Liver (tissue), 3 donors: ENCODE results near the gene DUSP2.

ENCODE experiments used
- EGR1 ChIP-seq, 2 donors: IDR thresholded peaks; 2 replicates each; pipeline ENCODE4 v1.6.1; 2016 to 2018; ENCODE audit warnings: antibody characterized with exemption in 2 of 2, low read depth in 2 of 2
- HNF4G ChIP-seq: IDR thresholded peaks from 2 replicates; pipeline ENCODE4 v1.6.1; 2016; ENCODE audit warnings: antibody characterized with exemption
- RAD21 ChIP-seq, 2 donors: IDR thresholded peaks; 2 replicates each; pipeline ENCODE4 v1.6.1; 2016; ENCODE audit warnings: antibody characterized with exemption in 2 of 2, mild to moderate bottlenecking in 2 of 2
- RXRA ChIP-seq, 2 donors: IDR thresholded peaks; 2 replicates each; pipeline ENCODE4 v1.6.1; 2017 to 2018; ENCODE audit warnings: antibody characterized with exemption in 2 of 2, mild to moderate bottlenecking in 1 of 2
- SP1 ChIP-seq: IDR thresholded peaks from 2 replicates; pipeline ENCODE4 v1.6.1; 2018; ENCODE audit warnings: antibody characterized with exemption, mild to moderate bottlenecking
- TAF1 ChIP-seq: conservative IDR thresholded peaks from 2 replicates; pipeline ENCODE4 v1.6.1; 2016; ENCODE audit warnings: antibody characterized with exemption, mild to moderate bottlenecking
- YY1 ChIP-seq: IDR thresholded peaks from 2 replicates; pipeline ENCODE4 v1.6.1; 2016; ENCODE audit warnings: antibody characterized with exemption, mild to moderate bottlenecking
- TF ChIP-seq, protein P1 (sequence below): fragments of 150-350 bp; IDR thresholded peaks from 2 replicates; pipeline ENCODE4 v1.5.1; 2017; ENCODE audit warnings: improper control_type of control experiment, low read depth, low read length; ENCODE audit not compliant: missing input control
- TF ChIP-seq, protein P2 (sequence below): IDR thresholded peaks from 2 replicates; pipeline ENCODE4 v1.6.1; 2016; ENCODE audit warnings: antibody characterized with exemption
- TF ChIP-seq, protein P3 (sequence below): IDR thresholded peaks from 2 replicates; pipeline ENCODE4 v1.6.1; 2016; ENCODE audit warnings: antibody characterized with exemption
- donor health status: healthy.
- donor health status: healthy.

DNA sequence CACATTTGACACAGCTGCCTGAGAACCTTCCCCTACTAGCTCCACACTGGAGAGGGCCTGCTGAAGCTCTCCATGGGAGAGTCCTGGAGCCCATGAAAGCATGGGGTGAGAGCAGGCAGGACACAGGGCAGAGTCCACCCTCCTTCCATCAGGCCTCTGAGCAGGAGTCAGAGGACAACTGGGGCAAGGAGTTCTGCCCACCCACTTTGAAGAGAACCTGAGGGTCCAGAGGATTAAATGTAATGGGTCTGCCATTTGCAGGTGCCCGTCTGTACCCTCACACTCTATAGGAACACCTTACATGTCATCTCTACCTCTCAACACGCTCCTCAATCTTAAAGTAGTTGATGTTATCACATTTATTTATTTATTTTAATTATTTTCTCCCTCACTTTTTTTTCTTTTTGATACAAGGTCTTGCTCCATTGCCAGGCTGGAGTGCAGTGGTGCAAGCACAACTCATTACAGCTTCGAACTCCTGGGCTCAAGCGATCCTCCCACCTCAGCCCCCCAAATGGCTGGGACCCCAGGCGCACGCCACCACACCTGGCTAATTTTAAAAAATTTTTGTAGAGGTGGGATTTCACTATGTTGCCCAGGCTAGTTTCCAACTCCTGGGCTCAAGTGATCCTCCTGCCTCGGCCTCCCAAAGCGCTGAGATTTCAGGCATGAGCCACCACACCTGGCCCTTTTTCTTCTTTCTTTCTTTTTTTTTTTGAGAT is 39.1 kb downstream of the DUSP2 start:
- TF ChIP-seq SP1 (no peak), RAD21 (IDR thresholded peaks at IDR 0.05) (no peak), EGR1 (IDR thresholded peaks at IDR 0.05; ENCODE audit: low read depth in 2 of 2) (no peak), RXRA (IDR thresholded peaks at IDR 0.05) (no peak), TAF1 (no peak), YY1 (no peak), HNF4G (no peak)
- TF ChIP-seq, protein P1, sequence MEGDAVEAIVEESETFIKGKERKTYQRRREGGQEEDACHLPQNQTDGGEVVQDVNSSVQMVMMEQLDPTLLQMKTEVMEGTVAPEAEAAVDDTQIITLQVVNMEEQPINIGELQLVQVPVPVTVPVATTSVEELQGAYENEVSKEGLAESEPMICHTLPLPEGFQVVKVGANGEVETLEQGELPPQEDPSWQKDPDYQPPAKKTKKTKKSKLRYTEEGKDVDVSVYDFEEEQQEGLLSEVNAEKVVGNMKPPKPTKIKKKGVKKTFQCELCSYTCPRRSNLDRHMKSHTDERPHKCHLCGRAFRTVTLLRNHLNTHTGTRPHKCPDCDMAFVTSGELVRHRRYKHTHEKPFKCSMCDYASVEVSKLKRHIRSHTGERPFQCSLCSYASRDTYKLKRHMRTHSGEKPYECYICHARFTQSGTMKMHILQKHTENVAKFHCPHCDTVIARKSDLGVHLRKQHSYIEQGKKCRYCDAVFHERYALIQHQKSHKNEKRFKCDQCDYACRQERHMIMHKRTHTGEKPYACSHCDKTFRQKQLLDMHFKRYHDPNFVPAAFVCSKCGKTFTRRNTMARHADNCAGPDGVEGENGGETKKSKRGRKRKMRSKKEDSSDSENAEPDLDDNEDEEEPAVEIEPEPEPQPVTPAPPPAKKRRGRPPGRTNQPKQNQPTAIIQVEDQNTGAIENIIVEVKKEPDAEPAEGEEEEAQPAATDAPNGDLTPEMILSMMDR, result no peak
- TF ChIP-seq, protein P2, sequence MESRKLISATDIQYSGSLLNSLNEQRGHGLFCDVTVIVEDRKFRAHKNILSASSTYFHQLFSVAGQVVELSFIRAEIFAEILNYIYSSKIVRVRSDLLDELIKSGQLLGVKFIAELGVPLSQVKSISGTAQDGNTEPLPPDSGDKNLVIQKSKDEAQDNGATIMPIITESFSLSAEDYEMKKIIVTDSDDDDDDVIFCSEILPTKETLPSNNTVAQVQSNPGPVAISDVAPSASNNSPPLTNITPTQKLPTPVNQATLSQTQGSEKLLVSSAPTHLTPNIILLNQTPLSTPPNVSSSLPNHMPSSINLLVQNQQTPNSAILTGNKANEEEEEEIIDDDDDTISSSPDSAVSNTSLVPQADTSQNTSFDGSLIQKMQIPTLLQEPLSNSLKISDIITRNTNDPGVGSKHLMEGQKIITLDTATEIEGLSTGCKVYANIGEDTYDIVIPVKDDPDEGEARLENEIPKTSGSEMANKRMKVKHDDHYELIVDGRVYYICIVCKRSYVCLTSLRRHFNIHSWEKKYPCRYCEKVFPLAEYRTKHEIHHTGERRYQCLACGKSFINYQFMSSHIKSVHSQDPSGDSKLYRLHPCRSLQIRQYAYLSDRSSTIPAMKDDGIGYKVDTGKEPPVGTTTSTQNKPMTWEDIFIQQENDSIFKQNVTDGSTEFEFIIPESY, result no peak
- TF ChIP-seq, protein P3, sequence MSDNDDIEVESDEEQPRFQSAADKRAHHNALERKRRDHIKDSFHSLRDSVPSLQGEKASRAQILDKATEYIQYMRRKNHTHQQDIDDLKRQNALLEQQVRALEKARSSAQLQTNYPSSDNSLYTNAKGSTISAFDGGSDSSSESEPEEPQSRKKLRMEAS, result no peak
